Measurements from ENCODE around the gene NEURL1.

DNA sequence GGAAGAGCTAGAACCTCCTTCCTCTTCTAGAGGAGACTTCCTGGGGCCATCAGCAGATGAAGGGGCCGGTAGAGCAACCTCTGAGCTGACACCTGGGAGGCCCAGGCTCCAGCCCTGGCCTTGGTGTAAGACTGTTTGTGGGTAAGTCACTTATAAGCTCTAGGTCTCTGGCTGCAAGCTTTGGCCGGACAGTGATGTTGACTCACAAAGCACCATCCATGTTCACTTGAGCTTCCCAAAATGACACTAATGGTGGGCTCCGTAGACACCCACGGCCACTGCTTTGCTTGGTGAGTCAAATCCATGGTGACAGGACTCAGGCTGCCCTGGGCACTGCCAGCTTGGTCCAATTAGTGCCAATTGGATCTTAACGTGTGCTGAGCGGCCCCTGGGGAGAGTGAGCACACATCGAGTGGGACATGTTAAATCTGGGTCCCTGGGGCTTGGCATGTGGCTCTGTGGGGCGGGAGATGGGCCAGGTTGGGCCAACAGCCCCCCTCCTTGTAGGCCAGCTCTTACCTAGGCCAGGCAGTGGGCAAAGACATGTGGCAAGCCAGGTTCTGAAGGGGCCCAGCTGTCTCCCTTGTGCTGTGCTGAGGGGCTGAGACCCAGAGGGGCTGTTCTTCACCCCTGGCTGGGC is 16.7 kb downstream of the NEURL1 start:
- TF ChIP-seq POLR2A (IDR thresholded peaks at IDR 0.05): no peak
- TF ChIP-seq, protein P1, sequence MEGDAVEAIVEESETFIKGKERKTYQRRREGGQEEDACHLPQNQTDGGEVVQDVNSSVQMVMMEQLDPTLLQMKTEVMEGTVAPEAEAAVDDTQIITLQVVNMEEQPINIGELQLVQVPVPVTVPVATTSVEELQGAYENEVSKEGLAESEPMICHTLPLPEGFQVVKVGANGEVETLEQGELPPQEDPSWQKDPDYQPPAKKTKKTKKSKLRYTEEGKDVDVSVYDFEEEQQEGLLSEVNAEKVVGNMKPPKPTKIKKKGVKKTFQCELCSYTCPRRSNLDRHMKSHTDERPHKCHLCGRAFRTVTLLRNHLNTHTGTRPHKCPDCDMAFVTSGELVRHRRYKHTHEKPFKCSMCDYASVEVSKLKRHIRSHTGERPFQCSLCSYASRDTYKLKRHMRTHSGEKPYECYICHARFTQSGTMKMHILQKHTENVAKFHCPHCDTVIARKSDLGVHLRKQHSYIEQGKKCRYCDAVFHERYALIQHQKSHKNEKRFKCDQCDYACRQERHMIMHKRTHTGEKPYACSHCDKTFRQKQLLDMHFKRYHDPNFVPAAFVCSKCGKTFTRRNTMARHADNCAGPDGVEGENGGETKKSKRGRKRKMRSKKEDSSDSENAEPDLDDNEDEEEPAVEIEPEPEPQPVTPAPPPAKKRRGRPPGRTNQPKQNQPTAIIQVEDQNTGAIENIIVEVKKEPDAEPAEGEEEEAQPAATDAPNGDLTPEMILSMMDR (IDR thresholded peaks at IDR 0.05): no peak

All from Peyer's patch (tissue), 4 donors.